ENCODE measurements around the gene MKRN2OS. TPM values are rescaled to one million over a fixed set of nuclear protein-coding genes. Genes with fewer than 3 reads are reported as not detected.

The MKRN2OS gene
- total and polyA plus RNA-seq, 2 donors (not counting 3 experiments of a cell fraction or from before 2014, with no cell fraction given): not detected

DNA sequence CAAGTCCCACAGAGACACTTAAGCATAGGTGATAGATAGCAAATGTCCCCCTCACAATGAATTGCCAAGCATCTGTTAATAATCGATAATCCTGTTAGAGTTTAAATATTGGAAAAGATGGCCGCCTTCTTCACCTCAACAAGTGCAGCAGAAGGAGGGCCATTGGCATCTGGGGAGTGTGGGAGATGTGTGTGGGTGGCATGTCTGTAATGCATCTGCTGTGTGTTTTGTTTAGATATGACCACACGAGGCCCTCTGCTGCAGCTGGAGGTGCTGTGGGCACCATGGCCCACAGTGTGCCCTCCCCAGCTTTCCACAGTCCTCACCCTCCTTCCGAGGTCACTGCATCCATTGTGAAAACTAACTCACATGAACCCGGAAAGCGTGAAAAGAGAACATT is 24.5 kb upstream of the MKRN2OS start:
- H3K9ac ChIP-seq (replicated peaks; ENCODE audit: extremely low read depth, insufficient read depth, low read length): no peak overlapping the region
- H3K4me1 ChIP-seq (ENCODE audit: control insufficient read depth, extremely low read depth, insufficient read depth, low read length): no peaks in the 10 kb centered on the region
- H3K9me3 ChIP-seq (replicated peaks; ENCODE audit: control insufficient read depth, insufficient read depth, low read length): no peaks in the 10 kb centered on the region
- H2AFZ ChIP-seq (ENCODE audit: low read depth, low read length): no peak overlapping the region
- dilution Hi-C loops (cut with MboI; ENCODE audit: extremely low pct_ligation_motif_present, low sequenced_read_pairs): no loop called here
- CTCF ChIA-PET: interaction anchor here (1.9 kb wide), 1 partner anchor 9 kb away, joined by 6 read pairs; no protein-coding TSS in a partner anchor
- no peaks in the 10 kb centered on the region for H3K27me3 ChIP-seq (ENCODE audit: control insufficient read depth in 2 of 2, insufficient read depth in 2 of 2, low read length in 2 of 2)
- H3K4me2 ChIP-seq (ENCODE audit: insufficient read depth, low read length): no peak overlapping the region
- H3K27ac ChIP-seq (ENCODE audit: insufficient read depth, low read depth, low read length): no peak overlapping the region
- POLR2A ChIA-PET: no interaction called here
- intact Hi-C loops (cut with micrococcal nuclease): no loop called here
- no peaks in the 10 kb centered on the region for H3K9me1 ChIP-seq (replicated peaks; ENCODE audit: control insufficient read depth, extremely low read depth, insufficient read depth, low read length)
- peaks cover 37% of the 10 kb centered on the region for H3K79me2 ChIP-seq (ENCODE audit: control insufficient read depth, insufficient read depth, low read length)
- H3K36me3 ChIP-seq (ENCODE audit: control insufficient read depth in 2 of 2, extremely low read depth in 1 of 2, insufficient read depth in 2 of 2, low read length in 2 of 2): peaks cover 22 to 33% of the 10 kb centered on the region in 2 experiments
- TF ChIP-seq GATA2 (IDR thresholded peaks at IDR 0.05; ENCODE audit: insufficient read depth, insufficient read length, low read depth, low read length) (no peak), POLR2A (IDR thresholded peaks at IDR 0.05; ENCODE audit: low read depth, low read length) (no peak), MYC (IDR thresholded peaks at IDR 0.05; ENCODE audit: low read depth, low read length) (no peak), POLR2AphosphoS5 (IDR thresholded peaks at IDR 0.05; ENCODE audit: insufficient read depth, low read depth, low read length) (no peak), JUN (IDR thresholded peaks at IDR 0.05; ENCODE audit: borderline replicate concordance, insufficient read depth, insufficient read length, low read depth) (no peak), EZH2 (IDR thresholded peaks at IDR 0.05; ENCODE audit: borderline replicate concordance, low read depth, low read length, severe bottlenecking) (no peak), FOS (IDR thresholded peaks at IDR 0.05; ENCODE audit: borderline replicate concordance, insufficient read depth, low read length) (no peak)
- TF ChIP-seq, protein P1, sequence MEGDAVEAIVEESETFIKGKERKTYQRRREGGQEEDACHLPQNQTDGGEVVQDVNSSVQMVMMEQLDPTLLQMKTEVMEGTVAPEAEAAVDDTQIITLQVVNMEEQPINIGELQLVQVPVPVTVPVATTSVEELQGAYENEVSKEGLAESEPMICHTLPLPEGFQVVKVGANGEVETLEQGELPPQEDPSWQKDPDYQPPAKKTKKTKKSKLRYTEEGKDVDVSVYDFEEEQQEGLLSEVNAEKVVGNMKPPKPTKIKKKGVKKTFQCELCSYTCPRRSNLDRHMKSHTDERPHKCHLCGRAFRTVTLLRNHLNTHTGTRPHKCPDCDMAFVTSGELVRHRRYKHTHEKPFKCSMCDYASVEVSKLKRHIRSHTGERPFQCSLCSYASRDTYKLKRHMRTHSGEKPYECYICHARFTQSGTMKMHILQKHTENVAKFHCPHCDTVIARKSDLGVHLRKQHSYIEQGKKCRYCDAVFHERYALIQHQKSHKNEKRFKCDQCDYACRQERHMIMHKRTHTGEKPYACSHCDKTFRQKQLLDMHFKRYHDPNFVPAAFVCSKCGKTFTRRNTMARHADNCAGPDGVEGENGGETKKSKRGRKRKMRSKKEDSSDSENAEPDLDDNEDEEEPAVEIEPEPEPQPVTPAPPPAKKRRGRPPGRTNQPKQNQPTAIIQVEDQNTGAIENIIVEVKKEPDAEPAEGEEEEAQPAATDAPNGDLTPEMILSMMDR (IDR thresholded peaks at IDR 0.05; ENCODE audit: extremely low read depth in 1 of 2, insufficient read depth in 1 of 2, low read depth in 1 of 2, low read length in 2 of 2): no peak
- TF ChIP-seq, protein P2, sequence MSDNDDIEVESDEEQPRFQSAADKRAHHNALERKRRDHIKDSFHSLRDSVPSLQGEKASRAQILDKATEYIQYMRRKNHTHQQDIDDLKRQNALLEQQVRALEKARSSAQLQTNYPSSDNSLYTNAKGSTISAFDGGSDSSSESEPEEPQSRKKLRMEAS (IDR thresholded peaks at IDR 0.05; ENCODE audit: insufficient read depth, insufficient read length): no peak
- BruUV-seq (replicated peaks): no TSS peak
- H4K20me1 ChIP-seq (replicated peaks; ENCODE audit: control insufficient read depth, extremely low read depth, insufficient read depth, low read length): peaks cover 3% of the 10 kb centered on the region
- FAIRE-seq (no peak), DNase-seq (ENCODE audit: low read depth, low spot score) (no peak)
- no peak overlapping the region for H3K4me3 ChIP-seq (replicated peaks in 1 of 3; ENCODE audit: insufficient read depth in 1 of 3, low read depth in 1 of 3, low read length in 3 of 3)

Measured in endothelial cell of umbilical vein (primary cell).